Uterus (tissue), 4 donors: ENCODE data around the gene FIGNL1. TPM values are rescaled to one million over a fixed set of nuclear protein-coding genes. Genes with fewer than 3 reads are reported as not detected.

ENCODE experiments used
- DNase-seq, 2 donors: peaks; one replicate each; pipeline ENCODE4 v3.0.0-alpha.2; 2019 to 2020
- H3K27ac ChIP-seq, 2 donors: fragments of 200-600 bp; sonication (generic); 1 replicate in 1 of 2; 2 replicates in 1 of 2; pipeline ENCODE4 v1.5.1; 2016 to 2018
- H3K27me3 ChIP-seq, 2 donors: fragments of 200-600 bp; sonication (generic); one replicate each; pipeline ENCODE4 v1.5.1; 2018 to 2019; ENCODE audit warnings: control low read depth in 1 of 2
- H3K36me3 ChIP-seq, 2 donors: fragments of 200-600 bp; sonication (generic); one replicate each; pipeline ENCODE4 v1.5.1; 2019; ENCODE audit warnings: control low read depth in 1 of 2
- H3K4me1 ChIP-seq, 2 donors: fragments of 200-600 bp; sonication (generic); one replicate each; pipeline ENCODE4 v1.5.1; 2018 to 2019; ENCODE audit warnings: control low read depth in 1 of 2
- H3K4me3 ChIP-seq, 2 donors: fragments of 200-600 bp; sonication (generic); 1 replicate in 1 of 2; 2 replicates in 1 of 2; pipeline ENCODE4 v1.5.1; 2018 to 2019; ENCODE audit warnings: mild to moderate bottlenecking in 1 of 2
- H3K9me3 ChIP-seq, 2 donors: fragments of 200-600 bp; sonication (generic); one replicate each; pipeline ENCODE4 v1.5.1; 2019; ENCODE audit warnings: control low read depth in 1 of 2
- CTCF ChIP-seq, 4 experiments: fragments of 200-600 bp in 2 of 4; fragments of 450-650 bp in 2 of 4; sonication (generic) in 2 of 4; IDR thresholded peaks; one replicate each; pipeline ENCODE4 v1.5.1; 2016 to 2019; ENCODE audit warnings: antibody characterized with exemption in 4 of 4, mild to moderate bottlenecking in 2 of 4, moderate library complexity in 1 of 4
- POLR2A ChIP-seq, 2 donors: fragments of 450-650 bp; IDR thresholded peaks; one replicate each; pipeline ENCODE4 v1.6.1; 2016; ENCODE audit warnings: antibody characterized with exemption in 2 of 2, mild to moderate bottlenecking in 1 of 2, moderate library complexity in 1 of 2
- intact Hi-C: fragments of 100-400 bp; cut with DNase I; formaldehyde crosslinking; loops from one replicate; pipeline ENCODE4 v1.15.1; 2023; ENCODE audit warnings: low total_unique reads
- total RNA-seq, 4 donors: library from RNA; depleted of rRNA in 3 of 4; stranded (reverse); fragments of >200 nt in 3 of 4; gene quantifications; one replicate each; pipeline versions ENCODE4 v1.1.0 to v1.2.4, GENCODE V29; 2014 to 2023
- donor health status: DM: yes; HTN: yes; CAD: no.

The FIGNL1 gene
- total RNA-seq, 4 donors from 2014 or later = 14.2 to 48.2 (median 16.4) TPM

- Histone ChIP-seq H3K9me3 (no peaks in the 10 kb centered on the region), H3K36me3 (no peaks in the 10 kb centered on the region), H3K4me1 (no peaks in the 10 kb centered on the region), H3K27me3 (no peaks in the 10 kb centered on the region), H3K27ac (no peak overlapping the region), H3K4me3 (no peak overlapping the region)
- intact Hi-C loops = no loop called here
- TF ChIP-seq POLR2A (IDR thresholded peaks at IDR 0.05) = no peak
- TF ChIP-seq CTCF (IDR thresholded peaks at IDR 0.05) = no peak
- DNase-seq = no peak
Measured at GRCh38 chr7:50399635-50400034, 50.5 kb downstream of the FIGNL1 start.

- no peak for DNase-seq
- Histone ChIP-seq H3K27me3 (no peaks in the 10 kb centered on the region), H3K36me3 (no peaks in the 10 kb centered on the region), H3K9me3 (no peaks in the 10 kb centered on the region), H3K4me3 (no peak overlapping the region), H3K27ac (no peak overlapping the region), H3K4me1 (no peaks in the 10 kb centered on the region)
- intact Hi-C loops = no loop called here
- TF ChIP-seq POLR2A (IDR thresholded peaks at IDR 0.05) = no peak
- no peak for TF ChIP-seq CTCF (IDR thresholded peaks at IDR 0.05)
Measured at GRCh38 chr7:50399206-50399605, 50.9 kb downstream of the FIGNL1 start.

- intact Hi-C loops = no loop called here
- Histone ChIP-seq H3K9me3 (no peaks in the 10 kb centered on the region), H3K4me3 (no peak overlapping the region), H3K27ac (no peak overlapping the region), H3K27me3 (no peaks in the 10 kb centered on the region), H3K4me1 (no peaks in the 10 kb centered on the region), H3K36me3 (no peaks in the 10 kb centered on the region)
- no peak for TF ChIP-seq POLR2A (IDR thresholded peaks at IDR 0.05)
- TF ChIP-seq CTCF (IDR thresholded peaks at IDR 0.05) = no peak
- no peak for DNase-seq
Measured at GRCh38 chr7:50397971-50398324, 52.2 kb downstream of the FIGNL1 start.

- Histone ChIP-seq H3K36me3 (no peaks in the 10 kb centered on the region), H3K27me3 (no peaks in the 10 kb centered on the region), H3K27ac (no peak overlapping the region), H3K4me1 (no peaks in the 10 kb centered on the region), H3K9me3 (no peaks in the 10 kb centered on the region), H3K4me3 (no peak overlapping the region)
- intact Hi-C loops = no loop called here
- TF ChIP-seq CTCF (IDR thresholded peaks at IDR 0.05) = no peak
- no peak for TF ChIP-seq POLR2A (IDR thresholded peaks at IDR 0.05)
- DNase-seq = no peak
Measured at GRCh38 chr7:50397320-50397970, 52.7 kb downstream of the FIGNL1 start.

GRCh38 chr7:50396856-50397255, 53.3 kb downstream of the FIGNL1 start:
- no peak for TF ChIP-seq POLR2A (IDR thresholded peaks at IDR 0.05)
- TF ChIP-seq CTCF (IDR thresholded peaks at IDR 0.05) = no peak
- DNase-seq = no peak
- Histone ChIP-seq H3K27ac (no peak overlapping the region), H3K4me1 (no peaks in the 10 kb centered on the region), H3K27me3 (no peaks in the 10 kb centered on the region), H3K4me3 (no peak overlapping the region), H3K36me3 (no peaks in the 10 kb centered on the region), H3K9me3 (no peaks in the 10 kb centered on the region)
- intact Hi-C loops = no loop called here
